HG02970 (cell line): ENCODE results near the gene SH2B3.

Experiments used
- ATAC-seq: cut with Tn5 transposase; IDR thresholded peaks from one replicate; pipeline ENCODE4 v1.9.1; 2021; ENCODE audit warnings: mild to moderate bottlenecking, moderate library complexity, moderate number of reproducible peaks; ENCODE audit not compliant: unreplicated experiment, low FRiP score

The SH2B3 gene

GRCh38 chr12:111426344-111427185 lies 20.8 kb downstream of the SH2B3 start:
- no peak for ATAC-seq

- ATAC-seq: no peak
These were observed 21.8 kb downstream of the SH2B3 start for GRCh38 chr12:111427417-111428074.

- ATAC-seq: no peak
These were observed 22.5 kb downstream of the SH2B3 start for GRCh38 chr12:111428081-111428727.

GRCh38 chr12:111428728-111429175 lies 23.0 kb downstream of the SH2B3 start:
- no peak for ATAC-seq

- ATAC-seq: no peak
These were observed 24.2 kb downstream of the SH2B3 start for GRCh38 chr12:111429828-111430432.

GRCh38 chr12:111430433-111431353 lies 25.0 kb downstream of the SH2B3 start:
- ATAC-seq: peak; percentile 37

GRCh38 chr12:111431772-111432171 lies 26.0 kb downstream of the SH2B3 start:
- no peak for ATAC-seq

- ATAC-seq: no peak
These were observed 28.3 kb downstream of the SH2B3 start for GRCh38 chr12:111434049-111434448.

- peak; percentile 51 for ATAC-seq
These were observed 29.1 kb downstream of the SH2B3 start for GRCh38 chr12:111434680-111435338.

GRCh38 chr12:111435661-111436201 lies 30.0 kb downstream of the SH2B3 start:
- ATAC-seq: no peak

GRCh38 chr12:111436266-111436665 lies 30.5 kb downstream of the SH2B3 start:
- no peak for ATAC-seq

- ATAC-seq: no peak
These were observed 31.1 kb downstream of the SH2B3 start for GRCh38 chr12:111436811-111437210.

GRCh38 chr12:111437816-111438454 lies 32.2 kb downstream of the SH2B3 start:
- ATAC-seq: no peak

GRCh38 chr12:111438481-111438880 lies 32.8 kb downstream of the SH2B3 start:
- no peak for ATAC-seq

- ATAC-seq: no peak
These were observed 34.0 kb downstream of the SH2B3 start for GRCh38 chr12:111439657-111440151.

GRCh38 chr12:111440152-111440551 lies 34.4 kb downstream of the SH2B3 start:
- no peak for ATAC-seq

- ATAC-seq: no peak
These were observed 34.9 kb downstream of the SH2B3 start for GRCh38 chr12:111440631-111441030.
